ENCODE results near the gene GRID1. TPM values are rescaled to one million over a fixed set of nuclear protein-coding genes. Genes with fewer than 3 reads are reported as not detected.

GRID1 gene
- total RNA-seq, 1 donor from 2014 or later, result 1.4 TPM

GRCh38 chr10:86188796-86189558 is 177.6 kb downstream of the GRID1 start:
- no peak for TF ChIP-seq CTCF (IDR thresholded peaks at IDR 0.05)
- Histone ChIP-seq H3K9me3 (no peaks in the 10 kb centered on the region), H3K4me1 (no peaks in the 10 kb centered on the region), H3K27ac (no peak overlapping the region), H3K4me3 (no peak overlapping the region), H3K27me3 (no peaks in the 10 kb centered on the region), H3K36me3 (no peaks in the 10 kb centered on the region)
- DNase-seq (ENCODE audit: low spot score in 2 of 2), result peak in 1 of 2 donors; percentile 27
- intact Hi-C loops (cut with DNase I), result no loop called here

- peak in 1 of 2 donors; percentile 27 for DNase-seq (ENCODE audit: low spot score in 2 of 2)
- intact Hi-C loops (cut with DNase I), result no loop called here
- Histone ChIP-seq H3K4me1 (no peaks in the 10 kb centered on the region), H3K4me3 (no peak overlapping the region), H3K27me3 (no peaks in the 10 kb centered on the region), H3K9me3 (no peaks in the 10 kb centered on the region), H3K36me3 (no peaks in the 10 kb centered on the region), H3K27ac (no peak overlapping the region)
- TF ChIP-seq CTCF (IDR thresholded peaks at IDR 0.05), result no peak
These were observed 178.3 kb downstream of the GRID1 start for GRCh38 chr10:86188326-86188725.

- H3K36me3 ChIP-seq, result no peaks in the 10 kb centered on the region
- DNase-seq (ENCODE audit: low spot score in 2 of 2), result peak in 1 of 2 donors; percentile 47
- H3K27ac ChIP-seq, result no peak overlapping the region
- no peaks in the 10 kb centered on the region for H3K9me3 ChIP-seq
- no peaks in the 10 kb centered on the region for H3K27me3 ChIP-seq
- intact Hi-C loops (cut with DNase I), result no loop called here
- TF ChIP-seq CTCF (IDR thresholded peaks at IDR 0.05), result no peak
- no peak overlapping the region for H3K4me3 ChIP-seq
- no peaks in the 10 kb centered on the region for H3K4me1 ChIP-seq
These were observed 178.9 kb downstream of the GRID1 start for GRCh38 chr10:86187499-86188239.

GRCh38 chr10:86186633-86187032 is 180.0 kb downstream of the GRID1 start:
- Histone ChIP-seq H3K36me3 (no peaks in the 10 kb centered on the region), H3K9me3 (no peaks in the 10 kb centered on the region), H3K4me1 (no peaks in the 10 kb centered on the region), H3K27ac (no peak overlapping the region), H3K27me3 (no peaks in the 10 kb centered on the region), H3K4me3 (no peak overlapping the region)
- intact Hi-C loops (cut with DNase I), result no loop called here
- no peak for DNase-seq (ENCODE audit: low spot score in 2 of 2)
- no peak for TF ChIP-seq CTCF (IDR thresholded peaks at IDR 0.05)

GRCh38 chr10:86182595-86182994 is 184.0 kb downstream of the GRID1 start:
- no peak for DNase-seq (ENCODE audit: low spot score in 2 of 2)
- no peak for TF ChIP-seq CTCF (IDR thresholded peaks at IDR 0.05)
- Histone ChIP-seq H3K4me3 (no peak overlapping the region), H3K4me1 (no peaks in the 10 kb centered on the region), H3K36me3 (no peaks in the 10 kb centered on the region), H3K27ac (no peak overlapping the region), H3K9me3 (no peaks in the 10 kb centered on the region), H3K27me3 (no peaks in the 10 kb centered on the region)
- intact Hi-C loops (cut with DNase I), result no loop called here
